HepG2 (cell line): Measurements from ENCODE around the gene MRFAP1L1. TPM values are rescaled to one million over a fixed set of nuclear protein-coding genes. Genes with fewer than 3 reads are reported as not detected.

Experiments
- ATAC-seq: fragments of 200-7000 bp; cut with Tn5 transposase; 3 replicates; pipeline ENCODE4 v1.9.1; 2020; ENCODE audit warnings: mild to moderate bottlenecking, moderate library complexity
- BruUV-seq: library from RNA; stranded (reverse); fragments of 400-500 nt; replicated peaks from 2 replicates; lab custom pipeline; 2021; lab: Mats Ljungman, UMichigan
- CTCF ChIA-PET: fragments of 300-600 bp; formaldehyde crosslinking; extraction: SDS; loops from one replicate; lab custom pipeline; 2021; ENCODE audit warnings: low total read pairs, inconsistent platforms, low intra/inter-chr PET ratio; lab: Yijun Ruan, JAX
- POLR2A ChIA-PET: fragments of 350-600 bp; sonication (Branson Sonifier 250); formaldehyde crosslinking; loops from one replicate; lab custom pipeline; 2020; ENCODE audit warnings: antibody characterized with exemption, inconsistent platforms; lab: Yijun Ruan, JAX
- DNase-seq: peaks from one replicate; pipeline ENCODE4 v3.0.0-alpha.2; 2015; ENCODE audit warnings: low spot score
- FAIRE-seq: peaks from 3 replicates; lab custom pipeline; 2011; peaks lifted over from hg19 to GRCh38; lab: Jason Lieb, UNC
- H2AFZ ChIP-seq: one replicate; pipeline ENCODE4 v1.6.1; 2011; ENCODE audit warnings: low read length, inconsistent platforms
- H3K27ac ChIP-seq: fragments of 300-600 bp; 3 replicates; pipeline ENCODE4 v1.8.0; 2011; ENCODE audit warnings: mixed run types, mild to moderate bottlenecking, mixed read lengths, low read length, inconsistent platforms; ENCODE audit not compliant: insufficient read depth; ENCODE audit errors: extremely low read length
- H3K27me3 ChIP-seq, 2 experiments: fragments of 200-600 bp in 1 of 2; 2 replicates in 1 of 2; 3 replicates in 1 of 2; pipeline versions ENCODE4 v1.6.0 to v1.8.0; 2011; ENCODE audit warnings: low read length in 2 of 2, mild to moderate bottlenecking in 2 of 2, moderate library complexity in 2 of 2, inconsistent platforms in 1 of 2; ENCODE audit not compliant: insufficient read depth in 2 of 2, control insufficient read depth in 1 of 2
- H3K36me3 ChIP-seq, 2 experiments: fragments of 200-600 bp in 1 of 2; replicated peaks in 1 of 2; 2 replicates in 1 of 2; 3 replicates in 1 of 2; pipeline versions ENCODE4 v1.5.1 to v1.8.0; 2011; ENCODE audit warnings: low read length in 2 of 2, inconsistent platforms in 1 of 2; ENCODE audit not compliant: insufficient read depth in 2 of 2, control insufficient read depth in 1 of 2
- H3K4me1 ChIP-seq: 2 replicates; pipeline ENCODE4 v1.5.1; 2012; ENCODE audit warnings: low read length, inconsistent platforms; ENCODE audit not compliant: insufficient read depth
- H3K4me2 ChIP-seq: 2 replicates; pipeline ENCODE4 v1.6.0; 2011; ENCODE audit warnings: low read depth, low read length, inconsistent platforms
- H3K4me3 ChIP-seq, 3 experiments: fragments of 200-600 bp in 1 of 3; sonication (generic), shearing (Covaris generic) in 1 of 3; replicated peaks in 1 of 3; 2 replicates each; pipeline ENCODE4 v1.5.1; 2011 to 2016; ENCODE audit warnings: low read length in 3 of 3, inconsistent platforms in 2 of 3, low read depth in 2 of 3, mild to moderate bottlenecking in 2 of 3, control low read depth in 1 of 3, mixed read lengths in 1 of 3; ENCODE audit not compliant: insufficient read depth in 1 of 3
- H3K79me2 ChIP-seq: one replicate; pipeline ENCODE4 v1.6.1; 2011; ENCODE audit warnings: low read length, inconsistent platforms; ENCODE audit not compliant: insufficient read depth
- H3K9ac ChIP-seq: 2 replicates; pipeline ENCODE4 v1.6.0; 2011; ENCODE audit warnings: mild to moderate bottlenecking, low read depth, low read length, inconsistent platforms; ENCODE audit not compliant: insufficient read depth
- H3K9me3 ChIP-seq: 2 replicates; pipeline ENCODE4 v1.5.1; 2012; ENCODE audit warnings: mild to moderate bottlenecking, low read length
- H4K20me1 ChIP-seq: 2 replicates; pipeline ENCODE4 v1.6.0; 2011; ENCODE audit warnings: inconsistent platforms, mild to moderate bottlenecking, low read length, moderate library complexity; ENCODE audit not compliant: insufficient read depth
- AGO1 ChIP-seq: fragments of 200-400 bp; formaldehyde crosslinking; IDR thresholded peaks from 2 replicates; pipeline ENCODE4 v1.6.1; 2017; ENCODE audit warnings: mild to moderate bottlenecking, low read depth, low read length, moderate library complexity; ENCODE audit not compliant: poor library complexity, severe bottlenecking
- CCAR2 ChIP-seq: fragments of 200-400 bp; formaldehyde crosslinking; optimal IDR thresholded peaks from 2 replicates; pipeline ENCODE3; 2018; ENCODE audit warnings: low read depth, mild to moderate bottlenecking, low read length, moderate library complexity
- CEBPB ChIP-seq: IDR thresholded peaks from 2 replicates; pipeline ENCODE4 v1.6.1; 2011; ENCODE audit warnings: low read depth, low read length, improper control_type of control experiment, borderline replicate concordance
- CEBPG ChIP-seq: IDR thresholded peaks from 2 replicates; pipeline ENCODE4 v1.6.1; 2016
- DNMT3B ChIP-seq: conservative IDR thresholded peaks from 2 replicates; pipeline ENCODE4 v1.6.1; 2016; ENCODE audit warnings: missing biosample characterization, control low read depth
- E2F5 ChIP-seq: sonication (generic); formaldehyde crosslinking; conservative IDR thresholded peaks from 2 replicates; pipeline ENCODE4 v1.4.0; 2020; ENCODE audit warnings: missing genetic modification reagents
- FOSL1 ChIP-seq: sonication (generic); formaldehyde crosslinking; IDR thresholded peaks from 2 replicates; pipeline ENCODE4 v1.9.0; 2021; ENCODE audit warnings: missing genetic modification reagents, borderline replicate concordance
- FOXA3 ChIP-seq: IDR thresholded peaks from 2 replicates; pipeline ENCODE4 v1.6.1; 2016; ENCODE audit warnings: missing genetic modification reagents, missing compliant biosample characterization
- GABPA ChIP-seq, 2 experiments: IDR thresholded peaks; 2 replicates each; pipeline ENCODE4 v1.6.1; 2011 to 2016; ENCODE audit warnings: low read depth in 2 of 2, low read length in 1 of 2, missing biosample characterization in 1 of 2, missing genetic modification characterization in 1 of 2
- HNF4G ChIP-seq, 2 experiments: sonication (generic) in 1 of 2; formaldehyde crosslinking in 1 of 2; IDR thresholded peaks; 2 replicates each; pipeline versions ENCODE4 v1.4.0 to v1.6.1; 2011 to 2020; ENCODE audit warnings: borderline replicate concordance in 2 of 2, low read depth in 2 of 2, mild to moderate bottlenecking in 2 of 2, low read length in 1 of 2, missing genetic modification reagents in 1 of 2, moderate library complexity in 1 of 2
- MTA3 ChIP-seq: sonication (generic); formaldehyde crosslinking; IDR thresholded peaks from 2 replicates; pipeline ENCODE4 v1.4.0; 2020; ENCODE audit warnings: missing genetic modification reagents
- NFRKB ChIP-seq: fragments of 450-650 bp; IDR thresholded peaks from 2 replicates; pipeline ENCODE4 v1.6.1; 2017
- RAD21 ChIP-seq: fragments of 450-650 bp; formaldehyde crosslinking; IDR thresholded peaks from 2 replicates; pipeline ENCODE4 v1.5.0; 2020; ENCODE audit warnings: mild to moderate bottlenecking
- RNF2 ChIP-seq: fragments of 450-650 bp; conservative IDR thresholded peaks from 2 replicates; pipeline ENCODE4 v1.6.1; 2016; ENCODE audit warnings: low read depth
- SIX1 ChIP-seq: sonication (generic); formaldehyde crosslinking; IDR thresholded peaks from 2 replicates; pipeline ENCODE4 v1.4.0; 2020; ENCODE audit warnings: missing genetic modification reagents, borderline replicate concordance
- U2AF1 ChIP-seq: fragments of 200-400 bp; formaldehyde crosslinking; optimal IDR thresholded peaks from 2 replicates; pipeline ENCODE3; 2017; ENCODE audit warnings: mild to moderate bottlenecking, low read depth, low read length
- ZBTB20 ChIP-seq: sonication (generic); formaldehyde crosslinking; IDR thresholded peaks from 2 replicates; pipeline ENCODE4 v1.8.1; 2023; ENCODE audit warnings: missing genetic modification reagents, low read depth, mild to moderate bottlenecking, borderline replicate concordance
- ZBTB3 ChIP-seq: sonication (generic); formaldehyde crosslinking; IDR thresholded peaks from 2 replicates; pipeline ENCODE4 v1.4.0; 2020; ENCODE audit warnings: low read depth, mild to moderate bottlenecking, moderate library complexity, missing genetic modification reagents, borderline replicate concordance
- ZNF12 ChIP-seq: sonication (generic); formaldehyde crosslinking; IDR thresholded peaks from 2 replicates; pipeline ENCODE4 v1.5.0; 2020; ENCODE audit warnings: missing genetic modification reagents
- ZNF180 ChIP-seq: sonication (generic); formaldehyde crosslinking; IDR thresholded peaks from 2 replicates; pipeline ENCODE4 v1.4.0; 2020; ENCODE audit warnings: low read depth, missing genetic modification reagents, borderline replicate concordance
- ZNF337 ChIP-seq: sonication (generic); formaldehyde crosslinking; IDR thresholded peaks from 2 replicates; pipeline ENCODE4 v1.5.1; 2020; ENCODE audit warnings: missing genetic modification reagents, low read depth, mild to moderate bottlenecking, borderline replicate concordance
- ZNF530 ChIP-seq: sonication (generic); formaldehyde crosslinking; IDR thresholded peaks from 2 replicates; pipeline ENCODE4 v1.5.0; 2020; ENCODE audit warnings: low read depth, mild to moderate bottlenecking, missing genetic modification reagents
- ZNF569 ChIP-seq: sonication (generic); formaldehyde crosslinking; IDR thresholded peaks from 2 replicates; pipeline ENCODE4 v1.5.0; 2020; ENCODE audit warnings: mild to moderate bottlenecking, missing genetic modification reagents, moderate library complexity, borderline replicate concordance
- ZNF670 ChIP-seq: sonication (generic); formaldehyde crosslinking; IDR thresholded peaks from 2 replicates; pipeline ENCODE4 v1.8.0; 2022; ENCODE audit warnings: mild to moderate bottlenecking, missing genetic modification reagents, borderline replicate concordance
- WGBS: methylation state at CpG from one replicate; pipeline ENCODE4 v1.1.6; 2017; ENCODE audit warnings: low lambda C conversion rate; 5-methylcytosine and 5-hydroxymethylcytosine counted together
- in situ Hi-C: cut with HindIII; loops from 2 replicates; pipeline ENCODE4 v1.10.0; 2017; ENCODE audit warnings: low pct_unique_long_range_greater_than_20kb; ENCODE audit not compliant: extremely low pct_ligation_motif_present
- intact Hi-C: fragments of 100-400 bp; cut with micrococcal nuclease; formaldehyde crosslinking; loops from one replicate; pipeline ENCODE4 v1.10.0; 2022; ENCODE audit not compliant: unreplicated experiment
- polyA plus RNA-seq, 8 experiments: library from polyadenylated mRNA; depleted of rRNA in 3 of 8; stranded (reverse) in 7 of 8; unstranded in 1 of 8; fragments of >200 nt; fragmentation: Illumina TruSeq in 4 of 8; extraction: Trizol in 4 of 8; gene quantifications; 2 replicates each; pipeline versions ENCODE4 v1.2.1 to v1.2.3, GENCODE V29; 2011 to 2016; ENCODE audit warnings: low read depth in 4 of 8, missing spikeins in 1 of 8, mixed read lengths in 1 of 8; ENCODE audit not compliant: insufficient read depth in 1 of 8
- total RNA-seq, 5 experiments: library from RNA; depleted of rRNA; stranded (reverse); fragments of >200 nt; fragmentation: Illumina TruSeq; extraction: Trizol; gene quantifications; 2 replicates each; pipeline ENCODE4 v1.2.3, GENCODE V29; 2016; ENCODE audit warnings: low read depth in 1 of 5
- TF ChIP-seq, protein P1 (sequence below): sonication (generic); formaldehyde crosslinking; IDR thresholded peaks from 2 replicates; pipeline ENCODE4 v1.8.1; 2023; ENCODE audit warnings: missing genetic modification reagents, inconsistent platforms, borderline replicate concordance

Gene MRFAP1L1
- total and polyA plus RNA-seq, 2 of the 13 experiments (the other 11 are each of a cell fraction or from before 2014, with no cell fraction given) = 44.8 to 76.6 TPM

- intact Hi-C loops (no loop called here), in situ Hi-C loops (no loop called here)
- no peak for ATAC-seq
- Histone ChIP-seq H3K9me3 (0 out of 2 replicates have a peak, but pooled peaks cover 4% of the 10 kb centered on the region), H3K36me3 (peaks cover 3 to 8% of the 10 kb centered on the region in 2 experiments; a peak in 4 of 5 replicates), H2AFZ (no peak overlapping the region), H4K20me1 (peaks cover 12% of the 10 kb centered on the region; the same call in 1 of the 2 replicates), H3K4me2 (peak overlapping the region; percentile 96), H3K4me3 (no peak overlapping the region; a peak in 1 of 6 replicates), H3K27ac (no peak overlapping the region), H3K4me1 (peaks cover 61% of the 10 kb centered on the region), H3K9ac (no peak overlapping the region), H3K27me3 (peaks cover 0 to 6% of the 10 kb centered on the region in 2 experiments; a peak in 1 of 5 replicates), H3K79me2 (peaks cover 64% of the 10 kb centered on the region)
- WGBS = 76% methylated on average over 5 of the region's 5 CpGs
- DNase-seq = no peak
- POLR2A ChIA-PET = interaction anchor here (1.5 to 3.8 kb wide), 5 partner anchors 10 to 33 kb away, joined by 4 to 40 read pairs (median 10); partner anchors contain the start of genes BLOC1S4 and S100P
- CTCF ChIA-PET = no interaction called here
- no peak for FAIRE-seq
- BruUV-seq = no TSS peak
- TF ChIP-seq SIX1 (CRISPR knock-in tag) (no peak), ZNF337 (CRISPR knock-in tag) (no peak), ZNF12 (no peak), NFRKB (no peak), FOXA3 (CRISPR knock-in tag) (peak; percentile 16; the same call in 1 of the 2 replicates), AGO1 (no peak), FOSL1 (CRISPR knock-in tag) (no peak), GABPA (IDR thresholded peaks at IDR 0.05; ENCODE audit: low read depth, low read length) (no peak), GABPA (CRISPR knock-in tag; IDR thresholded peaks at IDR 0.05; ENCODE audit: low read depth) (no peak), ZBTB20 (CRISPR knock-in tag) (no peak), E2F5 (CRISPR knock-in tag) (no peak), ZBTB3 (CRISPR knock-in tag) (no peak), HNF4G (IDR thresholded peaks at IDR 0.05; ENCODE audit: borderline replicate concordance, low read depth, low read length) (no peak), HNF4G (CRISPR knock-in tag; IDR thresholded peaks at IDR 0.05; ENCODE audit: borderline replicate concordance, low read depth) (no peak), MTA3 (no peak), ZNF569 (CRISPR knock-in tag) (no peak), ZNF670 (CRISPR knock-in tag) (no peak), CEBPG (CRISPR knock-in tag) (peak; percentile 46), ZNF180 (CRISPR knock-in tag) (no peak), RNF2 (no peak), CCAR2 (no peak), RAD21 (no peak), DNMT3B (CRISPR knock-in tag) (no peak), CEBPB (peak; percentile 56; the same call in 1 of the 2 replicates), U2AF1 (no peak), ZNF530 (CRISPR knock-in tag) (no peak)
- TF ChIP-seq, protein P1, sequence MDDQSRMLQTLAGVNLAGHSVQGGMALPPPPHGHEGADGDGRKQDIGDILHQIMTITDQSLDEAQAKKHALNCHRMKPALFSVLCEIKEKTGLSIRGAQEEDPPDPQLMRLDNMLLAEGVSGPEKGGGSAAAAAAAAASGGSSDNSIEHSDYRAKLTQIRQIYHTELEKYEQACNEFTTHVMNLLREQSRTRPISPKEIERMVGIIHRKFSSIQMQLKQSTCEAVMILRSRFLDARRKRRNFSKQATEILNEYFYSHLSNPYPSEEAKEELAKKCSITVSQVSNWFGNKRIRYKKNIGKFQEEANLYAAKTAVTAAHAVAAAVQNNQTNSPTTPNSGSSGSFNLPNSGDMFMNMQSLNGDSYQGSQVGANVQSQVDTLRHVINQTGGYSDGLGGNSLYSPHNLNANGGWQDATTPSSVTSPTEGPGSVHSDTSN (CRISPR knock-in tag) = no peak
Measured at GRCh38 chr4:6706173-6706572, 3.5 kb downstream of the MRFAP1L1 start.
